ENCODE data around the gene CDKAL1.

The CDKAL1 gene

DNA sequence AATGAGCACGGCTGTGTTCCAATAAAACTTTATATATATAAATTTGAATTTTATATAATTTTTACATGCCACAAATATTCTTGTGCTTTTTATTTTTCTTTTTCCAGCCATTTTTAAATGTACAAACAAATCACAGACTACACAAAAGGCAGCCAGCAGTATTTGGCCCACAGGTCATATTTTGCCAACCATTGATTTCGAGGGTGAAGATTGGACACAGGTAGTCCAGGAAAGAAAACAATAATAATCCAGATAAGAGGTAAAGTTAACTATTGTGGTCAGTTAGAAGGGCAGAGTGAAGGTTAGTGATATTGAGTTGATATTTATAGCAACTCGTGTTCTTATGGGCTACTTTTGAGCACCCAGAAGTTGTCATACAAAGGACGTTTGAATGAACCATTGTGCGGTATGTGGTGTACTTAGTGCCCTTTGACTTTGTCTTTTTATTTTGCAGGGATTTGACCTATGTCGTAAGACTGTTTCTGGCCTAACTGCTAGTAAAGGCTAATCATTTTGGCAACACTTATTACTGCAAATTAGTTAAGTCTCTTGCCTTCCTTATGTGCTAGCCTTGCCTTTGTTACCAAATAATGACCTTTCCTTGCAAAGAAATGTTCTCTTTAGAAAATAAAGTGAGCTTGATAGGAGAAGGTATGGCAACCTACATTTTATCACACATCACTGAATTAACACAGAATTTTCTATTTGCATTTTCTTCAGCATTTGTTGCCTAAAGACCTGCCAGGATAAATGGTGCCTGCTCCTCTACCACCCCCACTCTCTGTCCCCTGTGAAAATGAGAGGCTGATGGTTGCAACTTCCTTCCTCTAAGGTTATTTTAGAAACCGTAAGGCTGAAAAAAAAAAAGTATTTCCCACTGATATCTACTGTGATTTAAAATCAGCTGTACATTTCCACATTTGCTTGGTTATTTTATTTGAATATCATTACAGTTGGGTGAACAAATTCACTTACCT, 565.4 kb downstream of the CDKAL1 start:
- Histone ChIP-seq H3K9ac (ENCODE audit: low read depth, low read length) (no peak overlapping the region), H3K36me3 (ENCODE audit: insufficient read depth, low read length) (no peaks in the 10 kb centered on the region), H3K9me3 (ENCODE audit: control insufficient read depth, insufficient read depth, low read length) (no peaks in the 10 kb centered on the region), H3K4me1 (ENCODE audit: insufficient read depth, low read length) (peaks cover 29% of the 10 kb centered on the region)

DNA sequence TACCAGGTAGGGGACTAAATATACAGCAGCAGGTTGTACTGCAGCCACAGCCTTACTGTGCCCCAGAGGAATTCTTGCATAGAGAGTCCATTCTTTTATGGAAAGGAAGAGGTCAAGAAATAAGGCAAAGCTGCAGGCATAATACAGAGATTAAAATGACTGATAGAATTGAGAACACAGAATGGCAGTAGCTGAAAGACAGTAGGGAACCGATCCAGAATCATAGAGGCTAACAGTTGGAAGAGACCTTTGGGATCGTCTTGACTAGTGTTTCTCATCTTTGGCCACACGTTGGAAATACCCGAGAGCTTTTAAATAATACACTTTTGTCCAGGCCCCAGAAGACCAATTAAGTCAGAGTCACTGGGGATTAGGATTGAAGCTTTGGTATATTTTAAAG, 566.7 kb downstream of the CDKAL1 start:
- Histone ChIP-seq H3K9ac (ENCODE audit: low read depth, low read length) (no peak overlapping the region), H3K9me3 (ENCODE audit: control insufficient read depth, insufficient read depth, low read length) (no peaks in the 10 kb centered on the region), H3K4me1 (ENCODE audit: insufficient read depth, low read length) (peaks cover 29% of the 10 kb centered on the region), H3K36me3 (ENCODE audit: insufficient read depth, low read length) (no peaks in the 10 kb centered on the region)

DNA sequence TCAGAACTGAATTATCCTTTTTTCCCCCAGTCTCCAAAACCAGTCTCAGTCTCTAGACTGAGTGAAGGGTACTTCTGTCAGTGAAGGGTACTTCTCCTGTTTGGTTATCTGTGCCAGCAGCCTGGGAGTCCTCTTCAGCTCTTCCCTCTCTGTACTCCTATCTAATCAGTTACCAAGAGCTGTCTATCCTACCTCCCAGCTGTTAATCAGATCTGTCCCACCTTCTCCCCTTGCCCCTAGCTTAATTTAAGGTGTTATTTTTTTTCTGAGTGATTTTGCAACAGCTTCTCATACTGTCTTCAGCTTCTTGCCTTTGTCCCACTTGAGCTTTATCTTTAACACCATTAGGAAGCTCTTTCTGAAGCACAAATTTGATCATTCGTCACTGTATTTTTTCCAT, 567.4 kb downstream of the CDKAL1 start:
- peaks cover 29% of the 10 kb centered on the region for H3K4me1 ChIP-seq (ENCODE audit: insufficient read depth, low read length)
- no peak overlapping the region for H3K9ac ChIP-seq (ENCODE audit: low read depth, low read length)
- no peaks in the 10 kb centered on the region for H3K9me3 ChIP-seq (ENCODE audit: control insufficient read depth, insufficient read depth, low read length)
- no peaks in the 10 kb centered on the region for H3K36me3 ChIP-seq (ENCODE audit: insufficient read depth, low read length)

DNA sequence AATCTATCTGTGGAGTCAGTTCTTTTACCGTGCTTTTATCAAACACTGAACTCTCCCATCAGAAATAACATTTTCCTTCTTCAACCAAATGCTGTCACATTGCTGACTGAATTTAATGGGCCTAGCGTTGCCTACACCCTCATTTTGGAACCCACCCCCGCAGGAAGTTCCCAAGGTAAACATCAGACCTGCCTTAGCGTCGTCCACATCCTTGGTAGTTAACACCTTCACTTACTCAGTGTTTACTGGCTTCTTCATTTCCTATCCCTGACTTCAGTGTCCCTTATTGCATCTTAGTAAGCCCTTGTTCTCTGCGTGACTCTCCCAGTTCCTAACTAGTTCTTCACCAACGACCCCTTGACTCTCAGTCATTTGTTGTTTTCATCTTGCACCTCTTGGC, 567.9 kb downstream of the CDKAL1 start:
- peaks cover 29% of the 10 kb centered on the region for H3K4me1 ChIP-seq (ENCODE audit: insufficient read depth, low read length)
- no peaks in the 10 kb centered on the region for H3K36me3 ChIP-seq (ENCODE audit: insufficient read depth, low read length)
- no peaks in the 10 kb centered on the region for H3K9me3 ChIP-seq (ENCODE audit: control insufficient read depth, insufficient read depth, low read length)
- no peak overlapping the region for H3K9ac ChIP-seq (ENCODE audit: low read depth, low read length)

DNA sequence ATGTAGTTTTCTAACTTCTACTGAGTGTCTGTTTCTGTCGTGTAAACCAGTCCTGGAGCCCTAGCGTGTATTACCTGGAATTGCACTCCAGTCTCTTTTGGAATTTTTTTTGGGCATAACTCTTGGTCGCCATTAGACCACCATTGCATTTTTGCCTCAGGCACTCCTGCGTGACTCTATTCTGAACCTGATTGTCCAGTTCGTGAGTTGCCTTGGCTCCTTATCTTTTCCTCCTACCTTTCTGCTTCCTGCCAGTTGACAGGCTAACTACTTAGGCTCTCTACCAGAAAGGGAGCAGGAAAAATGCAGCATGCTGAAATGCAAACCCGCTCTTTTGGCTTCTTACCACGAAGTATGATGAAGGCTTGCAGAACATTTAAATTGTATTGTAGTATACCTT, 568.4 kb downstream of the CDKAL1 start:
- no peak overlapping the region for H3K9ac ChIP-seq (ENCODE audit: low read depth, low read length)
- peaks cover 29% of the 10 kb centered on the region for H3K4me1 ChIP-seq (ENCODE audit: insufficient read depth, low read length)
- H3K9me3 ChIP-seq (ENCODE audit: control insufficient read depth, insufficient read depth, low read length), result no peaks in the 10 kb centered on the region
- H3K36me3 ChIP-seq (ENCODE audit: insufficient read depth, low read length), result no peaks in the 10 kb centered on the region

DNA sequence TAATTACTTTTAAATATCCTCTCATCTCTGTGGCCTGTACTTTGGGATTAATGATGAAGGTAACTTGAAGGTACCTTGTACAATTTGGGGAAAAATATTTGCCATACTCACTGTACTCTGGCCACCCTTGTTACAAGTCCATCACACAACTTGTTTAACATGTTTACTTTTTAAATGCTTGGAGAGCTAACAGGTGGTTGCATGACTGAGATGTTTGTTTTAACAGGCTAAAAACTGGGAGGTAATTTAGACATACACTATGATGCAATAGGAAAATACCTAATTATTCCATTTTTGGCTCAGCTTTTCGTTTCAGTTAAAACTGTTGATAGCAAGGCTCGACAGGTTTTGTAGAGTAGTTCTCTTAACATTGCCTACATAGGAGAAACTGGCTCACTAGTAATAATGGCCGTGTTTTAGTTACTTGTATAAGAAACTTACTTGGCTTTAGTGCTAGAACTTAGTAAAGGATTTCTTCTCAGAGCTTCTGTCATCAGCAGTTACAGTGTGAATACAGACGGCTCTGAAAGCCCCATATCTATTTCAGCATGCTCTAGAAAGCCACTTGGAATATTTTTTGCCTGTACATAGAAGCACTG, 569.5 kb downstream of the CDKAL1 start:
- no peak overlapping the region for H3K9ac ChIP-seq (ENCODE audit: low read depth, low read length)
- H3K9me3 ChIP-seq (ENCODE audit: control insufficient read depth, insufficient read depth, low read length), result no peaks in the 10 kb centered on the region
- no peaks in the 10 kb centered on the region for H3K36me3 ChIP-seq (ENCODE audit: insufficient read depth, low read length)
- peaks cover 19% of the 10 kb centered on the region for H3K4me1 ChIP-seq (ENCODE audit: insufficient read depth, low read length)

DNA sequence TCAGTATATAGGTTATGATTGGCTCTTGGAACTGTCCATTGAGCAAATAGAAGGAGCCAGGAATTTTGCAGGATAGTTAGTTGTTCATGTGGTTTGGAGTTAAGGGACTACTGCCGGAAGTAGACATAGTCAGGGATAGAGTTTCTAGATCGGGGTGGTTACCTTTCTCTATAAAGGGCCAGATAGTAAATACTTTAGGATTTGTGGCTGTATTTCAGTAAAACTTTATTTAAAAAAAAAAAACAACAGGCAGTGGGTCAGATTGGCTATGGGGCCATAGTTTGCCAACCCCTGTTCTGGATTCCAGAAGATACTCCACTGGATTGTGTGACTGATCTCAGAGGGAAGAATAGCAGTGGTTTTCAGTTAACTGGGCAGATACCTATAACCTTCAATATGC, 570.0 kb downstream of the CDKAL1 start:
- Histone ChIP-seq H3K36me3 (ENCODE audit: insufficient read depth, low read length) (no peaks in the 10 kb centered on the region), H3K4me1 (ENCODE audit: insufficient read depth, low read length) (peaks cover 19% of the 10 kb centered on the region), H3K9ac (ENCODE audit: low read depth, low read length) (no peak overlapping the region), H3K9me3 (ENCODE audit: control insufficient read depth, insufficient read depth, low read length) (no peaks in the 10 kb centered on the region)

DNA sequence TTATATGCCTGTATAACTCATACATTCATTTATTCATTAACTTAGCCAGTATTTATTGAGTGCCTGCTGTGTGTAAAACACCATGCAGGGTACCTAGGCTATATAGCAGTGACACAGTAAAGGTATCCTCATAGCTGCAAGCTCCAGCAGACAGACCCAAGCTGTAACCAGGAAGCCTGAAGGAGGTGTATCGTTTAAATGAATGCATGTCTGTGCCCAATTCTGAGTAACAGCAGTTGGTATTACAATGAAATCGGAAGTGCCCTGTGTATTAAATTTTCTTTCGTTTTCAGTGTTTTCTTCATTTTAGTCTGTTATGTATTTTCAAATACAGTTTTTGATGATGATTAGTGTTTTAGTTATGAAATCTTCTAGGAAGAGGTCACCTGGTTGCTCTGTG, 573.5 kb downstream of the CDKAL1 start:
- Histone ChIP-seq H3K9ac (ENCODE audit: low read depth, low read length) (no peak overlapping the region), H3K9me3 (ENCODE audit: control insufficient read depth, insufficient read depth, low read length) (no peaks in the 10 kb centered on the region), H3K36me3 (ENCODE audit: insufficient read depth, low read length) (no peaks in the 10 kb centered on the region), H3K4me1 (ENCODE audit: insufficient read depth, low read length) (peaks cover 28% of the 10 kb centered on the region)

DNA sequence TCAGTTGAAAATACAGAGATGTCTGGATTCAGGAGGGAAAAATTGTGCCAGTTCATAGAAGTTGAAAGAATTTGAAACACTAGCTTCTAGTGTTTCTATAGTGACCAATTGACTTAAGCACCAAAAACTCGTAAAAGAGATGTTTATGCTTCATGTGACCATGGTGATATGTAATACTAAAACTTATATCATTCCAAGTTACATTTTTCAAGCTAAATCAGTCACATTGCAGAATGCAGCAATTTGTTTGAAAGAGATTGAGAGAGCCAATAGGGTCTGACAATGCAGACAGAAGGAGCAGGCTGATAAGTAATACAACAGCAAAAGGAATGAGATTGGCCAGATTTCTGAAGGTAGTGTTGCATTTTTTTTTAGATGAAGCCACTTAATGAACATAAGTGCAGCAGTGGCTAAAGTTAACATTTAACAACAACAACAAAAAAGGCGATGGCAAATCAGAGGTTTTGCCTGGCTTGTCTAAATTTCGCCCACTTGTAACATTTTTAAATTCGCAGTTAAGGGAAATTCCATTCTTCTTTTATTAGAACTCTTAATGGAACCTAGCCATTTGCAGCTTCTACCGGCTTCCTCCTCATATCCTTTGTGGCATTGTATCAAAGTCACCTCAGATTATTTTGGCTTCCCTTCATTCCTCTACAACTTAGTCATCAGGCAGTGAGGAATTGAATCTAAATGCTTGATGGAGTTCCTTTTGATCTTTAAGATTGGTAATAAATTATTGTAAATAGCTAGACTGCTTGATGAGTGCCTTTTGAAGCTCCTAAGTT, 575.3 kb downstream of the CDKAL1 start:
- Histone ChIP-seq H3K36me3 (ENCODE audit: insufficient read depth, low read length) (no peaks in the 10 kb centered on the region), H3K4me1 (ENCODE audit: insufficient read depth, low read length) (peaks cover 28% of the 10 kb centered on the region), H3K9me3 (ENCODE audit: control insufficient read depth, insufficient read depth, low read length) (no peaks in the 10 kb centered on the region), H3K9ac (ENCODE audit: low read depth, low read length) (no peak overlapping the region)

DNA sequence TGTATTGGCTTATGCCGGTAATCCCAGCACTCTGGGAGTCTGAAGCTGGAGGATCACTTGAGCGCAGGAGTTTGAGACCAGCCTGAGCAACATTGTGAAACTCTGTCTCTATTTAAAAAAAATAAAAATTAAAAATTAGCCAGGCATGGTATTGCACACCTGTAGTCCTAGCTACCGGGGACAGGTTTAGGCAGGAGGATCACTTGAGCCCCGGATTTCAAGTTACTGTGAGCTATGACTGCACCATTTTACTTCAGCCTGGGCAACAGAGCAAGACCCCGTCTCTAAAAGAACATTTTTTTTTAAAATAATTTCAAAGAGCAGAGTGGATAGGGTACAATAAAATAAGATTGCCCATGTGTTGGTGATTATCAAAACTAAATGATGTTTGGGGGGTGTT, 576.4 kb downstream of the CDKAL1 start:
- no peaks in the 10 kb centered on the region for H3K36me3 ChIP-seq (ENCODE audit: insufficient read depth, low read length)
- peaks cover 35% of the 10 kb centered on the region for H3K4me1 ChIP-seq (ENCODE audit: insufficient read depth, low read length)
- no peak overlapping the region for H3K9ac ChIP-seq (ENCODE audit: low read depth, low read length)
- H3K9me3 ChIP-seq (ENCODE audit: control insufficient read depth, insufficient read depth, low read length), result no peaks in the 10 kb centered on the region

DNA sequence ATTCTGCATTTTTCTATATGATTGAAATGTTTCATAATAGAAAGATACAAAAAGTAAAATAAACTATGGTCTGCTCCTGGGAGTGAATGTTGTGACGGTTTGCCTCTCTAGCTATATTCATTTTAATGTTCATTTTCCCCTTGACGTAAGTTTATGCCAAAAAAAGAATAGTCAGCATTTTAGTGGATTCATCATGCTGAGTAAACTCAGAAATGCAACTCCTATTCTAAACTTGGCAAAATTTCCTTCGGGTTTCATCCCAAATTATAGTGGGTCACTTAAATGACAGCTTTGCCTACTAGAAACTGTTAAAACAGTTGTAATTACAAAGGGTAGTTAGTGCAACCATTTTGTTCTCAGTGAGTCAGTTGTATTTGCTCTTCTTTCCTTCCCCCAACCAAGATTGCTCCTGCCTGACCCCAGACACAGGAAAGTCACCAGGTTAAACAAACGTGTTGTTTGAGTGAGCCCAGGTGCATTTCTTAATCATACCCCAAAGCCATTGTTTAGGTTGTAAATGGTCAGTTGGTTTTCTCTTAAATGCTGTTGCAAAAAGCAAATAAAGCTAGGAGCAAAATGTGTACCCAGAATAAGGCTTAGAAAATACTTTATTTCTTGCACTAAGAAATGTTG, 577.0 kb downstream of the CDKAL1 start:
- no peaks in the 10 kb centered on the region for H3K36me3 ChIP-seq (ENCODE audit: insufficient read depth, low read length)
- peaks cover 39% of the 10 kb centered on the region for H3K4me1 ChIP-seq (ENCODE audit: insufficient read depth, low read length)
- H3K9ac ChIP-seq (ENCODE audit: low read depth, low read length), result no peak overlapping the region
- H3K9me3 ChIP-seq (ENCODE audit: control insufficient read depth, insufficient read depth, low read length), result no peaks in the 10 kb centered on the region

DNA sequence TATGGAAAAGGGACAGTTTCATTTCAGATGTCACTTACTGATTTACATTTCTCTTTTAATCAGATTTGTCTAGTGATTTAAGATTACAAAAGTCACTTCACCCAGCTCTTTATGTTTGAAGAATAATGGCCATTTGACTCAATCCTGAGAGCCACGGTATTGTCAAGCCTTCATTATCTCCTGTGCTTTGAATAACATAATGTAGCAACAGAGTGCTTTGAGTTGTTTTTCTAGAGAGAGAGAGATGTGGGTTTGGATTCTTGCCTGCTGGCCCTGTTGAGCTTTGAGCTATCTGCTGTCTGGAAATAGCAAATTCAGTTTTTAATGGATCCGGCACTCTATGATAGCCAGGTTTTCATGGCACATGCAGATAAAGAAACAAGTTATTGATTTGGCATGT, 580.9 kb downstream of the CDKAL1 start:
- no peaks in the 10 kb centered on the region for H3K9me3 ChIP-seq (ENCODE audit: control insufficient read depth, insufficient read depth, low read length)
- no peaks in the 10 kb centered on the region for H3K36me3 ChIP-seq (ENCODE audit: insufficient read depth, low read length)
- H3K4me1 ChIP-seq (ENCODE audit: insufficient read depth, low read length), result peaks cover 32% of the 10 kb centered on the region
- no peak overlapping the region for H3K9ac ChIP-seq (ENCODE audit: low read depth, low read length)

DNA sequence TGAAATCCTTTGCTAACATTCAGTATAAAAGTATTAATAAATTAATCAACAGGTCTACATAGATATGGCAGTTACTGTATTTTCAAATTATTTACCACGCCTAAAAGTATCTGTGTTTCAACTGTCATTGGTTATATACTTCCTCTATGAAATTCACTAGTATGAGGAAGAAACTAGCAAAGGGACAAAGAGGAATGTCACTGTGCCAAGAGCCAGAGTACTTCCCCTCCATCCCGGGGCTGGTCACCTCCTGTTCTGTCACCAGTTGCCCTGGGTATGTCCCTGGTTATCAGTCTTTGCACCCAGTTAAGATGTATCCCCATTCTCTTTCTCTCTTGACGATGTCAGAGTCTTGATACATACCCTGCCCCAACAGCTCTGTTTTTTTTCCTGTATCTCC, 582.5 kb downstream of the CDKAL1 start:
- Histone ChIP-seq H3K9me3 (ENCODE audit: control insufficient read depth, insufficient read depth, low read length) (no peaks in the 10 kb centered on the region), H3K4me1 (ENCODE audit: insufficient read depth, low read length) (peaks cover 21% of the 10 kb centered on the region), H3K9ac (ENCODE audit: low read depth, low read length) (no peak overlapping the region), H3K36me3 (ENCODE audit: insufficient read depth, low read length) (no peaks in the 10 kb centered on the region)

DNA sequence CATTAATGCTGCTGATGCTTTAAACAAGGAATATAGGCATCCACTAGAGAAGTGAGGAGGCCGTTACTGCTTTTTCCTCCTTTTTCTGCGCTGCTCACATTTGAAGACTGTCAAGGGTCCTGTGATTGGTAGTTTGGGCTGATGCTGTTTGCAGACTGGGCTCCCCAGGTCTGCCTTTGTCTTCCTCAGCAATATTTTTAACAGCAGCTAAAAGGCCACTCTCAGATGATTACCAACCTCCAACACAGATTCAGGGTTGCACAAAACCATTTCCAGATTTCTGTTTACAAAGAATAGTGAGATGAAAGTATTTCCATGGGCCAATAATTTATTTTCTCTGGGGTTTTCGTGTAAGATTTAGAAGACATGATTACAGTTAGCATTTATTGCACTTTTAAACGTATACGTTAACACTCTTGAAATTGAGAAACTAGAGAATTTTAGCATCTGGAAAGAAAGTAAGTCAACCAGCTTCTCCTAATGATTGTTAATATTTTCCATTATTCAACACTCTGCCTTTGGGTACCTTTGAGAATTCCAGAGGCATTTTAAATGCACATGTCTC, 584.0 kb downstream of the CDKAL1 start:
- peaks cover 15% of the 10 kb centered on the region for H3K4me1 ChIP-seq (ENCODE audit: insufficient read depth, low read length)
- no peaks in the 10 kb centered on the region for H3K36me3 ChIP-seq (ENCODE audit: insufficient read depth, low read length)
- no peaks in the 10 kb centered on the region for H3K9me3 ChIP-seq (ENCODE audit: control insufficient read depth, insufficient read depth, low read length)
- H3K9ac ChIP-seq (ENCODE audit: low read depth, low read length), result no peak overlapping the region
